G401 (cell line): Measurements from ENCODE around the gene ATP1A3. TPM values are rescaled to one million over a fixed set of nuclear protein-coding genes. Genes with fewer than 3 reads are reported as not detected.

ENCODE experiments used
- DNase-seq: peaks from one replicate; pipeline ENCODE4 v3.0.0-alpha.2; 2015; ENCODE audit warnings: low spot score
- in situ Hi-C: cut with HindIII; loops from 2 replicates; pipeline ENCODE4 v1.10.0; 2016; ENCODE audit warnings: low sequenced_read_pairs, mixed read lengths
- total RNA-seq: library from RNA; depleted of rRNA; stranded (reverse); fragments of >200 nt; shearing (Covaris generic); gene quantifications from 2 replicates; pipeline ENCODE4 v1.2.3, GENCODE V29; 2014

The ATP1A3 gene
- total RNA-seq, 1 experiment from 2014 or later = 2.7 TPM

DNA sequence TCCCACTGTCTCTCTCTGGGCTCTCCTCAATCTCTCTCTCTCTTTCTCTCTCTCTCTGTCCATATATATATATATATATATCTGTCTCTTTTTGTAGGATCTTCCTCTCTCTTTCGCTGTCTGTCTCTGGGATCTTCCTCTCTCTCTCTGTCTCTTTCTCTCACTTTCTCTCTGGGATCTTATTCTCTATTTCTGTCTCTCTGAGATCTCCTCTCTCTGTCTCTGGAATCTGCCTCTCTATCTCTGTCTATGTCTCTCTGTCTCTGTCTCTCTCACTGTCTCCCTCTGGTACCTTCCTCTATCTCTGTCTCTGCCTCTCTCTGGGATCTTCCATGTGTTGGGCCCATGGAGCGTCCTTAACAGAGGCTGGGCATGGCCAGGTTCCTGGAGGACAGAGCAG lies 3.4 kb downstream of the ATP1A3 start:
- DNase-seq = no peak
- in situ Hi-C loops = no loop called here

- in situ Hi-C loops = no loop called here
- DNase-seq = no peak
These were observed 4.0 kb downstream of the ATP1A3 start for GRCh38 chr19:41990028-41990427.

GRCh38 chr19:41988947-41989346 lies 5.1 kb downstream of the ATP1A3 start:
- in situ Hi-C loops = no loop called here
- DNase-seq = no peak

DNA sequence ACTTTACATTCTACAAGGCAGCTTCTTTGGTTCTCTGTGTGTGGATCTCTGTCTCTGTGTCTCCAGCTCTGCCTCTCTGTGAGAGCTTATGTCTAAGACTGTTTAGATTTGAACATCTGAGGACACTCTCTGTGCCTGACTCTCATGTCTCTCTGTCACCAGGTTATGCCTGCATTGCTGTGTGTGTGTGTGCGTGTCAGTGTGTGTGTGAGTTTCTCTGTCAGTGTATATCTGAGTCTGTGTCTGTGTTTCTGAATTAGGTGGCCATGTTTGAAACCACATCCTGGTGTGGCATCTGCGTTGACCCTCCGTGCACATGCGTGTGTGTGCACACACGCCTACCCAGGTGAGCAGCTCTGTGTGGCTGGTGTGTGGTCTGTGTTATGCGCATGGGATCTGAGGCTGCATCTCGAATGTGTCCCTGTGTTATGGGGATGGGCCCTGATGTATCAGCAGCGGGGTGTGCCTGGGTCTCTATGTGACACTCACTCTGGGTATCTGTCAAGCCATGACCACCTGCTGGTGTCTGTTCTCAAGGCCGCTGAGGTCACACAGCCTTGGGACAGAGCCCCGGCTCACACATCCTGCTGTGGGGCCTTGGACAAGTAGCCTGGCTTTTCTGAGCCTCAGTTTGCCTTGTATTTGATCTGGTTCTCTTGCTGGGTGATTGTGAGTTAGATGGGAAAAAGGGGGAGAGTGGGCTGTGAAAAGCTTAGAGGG lies 6.7 kb downstream of the ATP1A3 start:
- in situ Hi-C loops = no loop called here
- DNase-seq = no peak

GRCh38 chr19:41984961-41985360 lies 9.1 kb downstream of the ATP1A3 start:
- in situ Hi-C loops = no loop called here
- no peak for DNase-seq

GRCh38 chr19:41981724-41982123 lies 12.3 kb downstream of the ATP1A3 start:
- in situ Hi-C loops = no loop called here
- DNase-seq = no peak

- in situ Hi-C loops = no loop called here
- DNase-seq = no peak
These were observed 15.6 kb downstream of the ATP1A3 start for GRCh38 chr19:41978470-41978869.

DNA sequence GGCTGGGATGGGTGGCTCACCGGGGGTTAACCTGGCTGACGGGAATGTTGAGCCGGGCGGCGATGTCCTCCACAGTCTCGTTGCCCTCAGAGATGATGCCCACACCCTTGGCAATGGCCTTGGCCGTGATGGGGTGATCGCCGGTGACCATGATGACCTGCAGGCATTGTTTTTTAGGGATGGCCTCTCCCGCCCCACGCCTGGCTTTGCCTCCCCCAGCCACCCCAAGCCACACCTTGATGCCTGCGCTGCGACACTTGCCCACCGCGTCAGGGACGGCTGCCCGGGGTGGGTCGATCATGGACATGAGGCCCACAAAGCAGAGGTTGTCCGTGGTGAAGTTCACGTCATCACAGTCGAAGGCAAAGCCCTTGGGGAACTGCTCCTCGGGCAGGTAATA lies 16.1 kb downstream of the ATP1A3 start:
- in situ Hi-C loops = no loop called here
- no peak for DNase-seq

- in situ Hi-C loops = no loop called here
- DNase-seq = no peak
These were observed 19.4 kb downstream of the ATP1A3 start for GRCh38 chr19:41974652-41975051.

- DNase-seq = no peak
- in situ Hi-C loops = no loop called here
These were observed 22.7 kb downstream of the ATP1A3 start for GRCh38 chr19:41971363-41971762.

DNA sequence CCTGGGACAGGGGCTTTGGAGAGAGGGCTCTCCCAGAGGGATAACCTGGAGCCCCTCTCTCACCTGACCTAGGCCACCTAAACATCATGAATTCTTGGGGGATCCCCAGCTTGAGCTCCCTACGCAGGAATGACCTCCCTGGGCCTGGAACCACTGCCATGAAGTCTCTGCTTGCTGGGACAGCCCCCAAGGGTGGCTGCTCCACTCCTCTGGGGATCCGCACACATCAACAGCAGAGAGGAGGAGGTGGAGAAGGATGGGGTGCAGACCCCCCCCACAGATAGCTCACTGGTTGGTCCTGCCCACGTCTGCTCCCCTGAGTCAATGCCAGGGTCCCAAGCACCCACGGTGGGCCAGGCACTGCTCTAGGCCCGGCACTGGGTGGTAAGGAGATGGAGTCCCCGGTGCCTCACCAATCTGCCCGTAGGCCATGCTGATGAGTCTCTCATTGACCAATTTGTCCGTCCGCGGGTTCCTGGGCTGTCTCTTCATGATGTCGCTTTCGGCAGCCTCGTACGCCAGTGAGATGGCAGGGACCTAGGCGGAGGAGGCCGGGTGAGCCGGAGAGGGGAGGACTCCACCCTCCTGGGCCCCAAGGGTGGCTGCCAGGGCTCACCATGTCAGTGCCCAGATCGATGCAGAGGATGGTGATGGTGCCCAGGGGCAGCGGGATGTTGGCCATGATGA lies 24.1 kb downstream of the ATP1A3 start:
- in situ Hi-C loops = no loop called here
- DNase-seq = no peak

GRCh38 chr19:41968751-41969595 lies 25.1 kb downstream of the ATP1A3 start:
- in situ Hi-C loops = no loop called here
- no peak for DNase-seq

- DNase-seq = no peak
- in situ Hi-C loops = no loop called here
These were observed 26.8 kb downstream of the ATP1A3 start for GRCh38 chr19:41967054-41967783.

GRCh38 chr19:41965106-41965505 lies 28.9 kb downstream of the ATP1A3 start:
- DNase-seq = no peak
- in situ Hi-C loops = no loop called here

- in situ Hi-C loops = no loop called here
- no peak for DNase-seq
These were observed 33.1 kb downstream of the ATP1A3 start for GRCh38 chr19:41960973-41961372.

DNA sequence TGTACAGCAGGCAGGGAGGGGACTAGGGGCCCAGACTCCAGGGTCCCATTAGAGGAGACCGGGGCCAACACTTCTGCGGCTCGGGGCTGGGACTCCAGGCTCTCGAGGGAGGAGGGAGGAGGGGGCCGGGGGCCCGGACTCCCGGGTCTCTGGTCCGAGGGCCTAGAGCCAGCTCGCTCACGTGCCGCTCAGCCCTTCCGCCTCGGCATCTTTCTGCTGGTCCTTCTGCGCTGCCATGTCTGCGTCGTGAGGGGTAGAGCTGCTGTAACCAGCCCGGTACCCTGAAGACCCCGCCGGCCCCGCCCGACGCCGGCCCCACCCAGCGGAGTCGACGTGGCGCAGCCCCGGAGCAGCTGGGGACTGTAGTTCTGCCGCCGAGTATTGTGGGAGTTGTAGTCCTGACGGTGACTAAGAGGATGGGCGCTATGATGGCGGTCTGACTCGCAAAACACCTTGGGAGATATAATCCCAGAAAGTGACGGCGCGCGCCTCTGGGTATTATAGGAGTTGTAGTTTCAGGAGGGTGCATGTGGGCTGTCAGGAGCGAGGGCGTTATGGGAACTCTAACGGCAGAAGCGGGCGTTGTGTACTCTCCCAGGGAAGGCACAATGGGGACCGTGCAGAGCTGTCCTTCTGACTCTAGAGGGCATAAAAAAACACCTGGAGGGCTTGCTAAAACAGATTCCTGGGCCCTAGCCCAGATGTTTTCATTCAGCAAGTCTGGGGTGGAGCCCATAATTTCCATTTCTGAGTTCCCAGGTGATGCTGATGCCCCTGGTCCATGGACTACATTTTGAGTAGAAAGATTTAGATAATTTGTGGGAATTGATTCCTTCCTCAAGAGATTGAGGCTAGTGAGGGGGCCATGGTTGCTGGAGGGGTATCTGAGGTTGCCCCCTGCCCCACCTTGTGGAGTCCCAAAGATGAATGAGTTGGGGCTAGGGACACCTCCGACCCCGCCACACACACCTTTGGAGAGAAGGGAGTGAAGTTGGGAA lies 34.7 kb downstream of the ATP1A3 start, which contains the start of gene RABAC1:
Gene RABAC1 (minus strand): TSS at position 266 of the 998 bp plus-strand sequence. CDS start 29 bp downstream, at position 237.
- in situ Hi-C loops = no loop called here
- DNase-seq = peak; percentile 97

GRCh38 chr19:41958367-41959055 lies 35.5 kb downstream of the ATP1A3 start:
- peak; percentile 75 for DNase-seq
- in situ Hi-C loops = no loop called here
